Mammary microvascular endothelial cell (primary cell): ENCODE data around the gene FAM209B. TPM values are rescaled to one million over a fixed set of nuclear protein-coding genes. Genes with fewer than 3 reads are reported as not detected.

Experiments used
- total RNA-seq: library from RNA; depleted of rRNA; stranded (reverse); fragments of >200 nt; gene quantifications from 2 replicates; pipeline ENCODE4 v1.2.3, GENCODE V29; 2015

Gene FAM209B, protein sequence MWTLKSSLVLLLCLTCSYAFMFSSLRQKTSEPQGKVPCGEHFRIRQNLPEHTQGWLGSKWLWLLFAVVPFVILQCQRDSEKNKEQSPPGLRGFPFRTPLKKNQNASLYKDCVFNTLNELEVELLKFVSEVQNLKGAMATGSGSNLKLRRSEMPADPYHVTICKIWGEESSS
- total RNA-seq: not detected in 2 replicates

DNA sequence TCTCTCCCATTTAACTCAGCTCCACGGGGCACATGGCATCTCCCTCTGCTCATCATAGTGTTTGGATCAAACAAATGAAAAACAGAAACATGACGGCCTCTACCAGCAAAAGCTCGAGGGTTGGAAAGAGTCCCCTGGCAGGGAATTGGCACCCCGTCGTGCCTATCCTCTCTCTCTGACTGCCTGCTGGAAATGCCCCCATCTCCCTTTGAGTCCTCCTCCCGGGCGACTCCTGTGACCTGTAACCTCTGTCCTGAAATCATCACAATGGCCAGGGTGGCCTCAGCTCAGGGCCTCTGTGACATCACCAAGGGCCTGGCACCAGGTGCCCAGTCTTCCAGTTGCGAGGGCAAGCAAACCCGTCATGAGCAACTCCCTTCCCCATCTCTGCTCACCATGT lies at the start of gene FAM209B:
Gene FAM209B, plus strand, starts transcription at position 301 of the 400 bp plus-strand sequence. Its CDS starts 96 bp downstream, at position 397.

DNA sequence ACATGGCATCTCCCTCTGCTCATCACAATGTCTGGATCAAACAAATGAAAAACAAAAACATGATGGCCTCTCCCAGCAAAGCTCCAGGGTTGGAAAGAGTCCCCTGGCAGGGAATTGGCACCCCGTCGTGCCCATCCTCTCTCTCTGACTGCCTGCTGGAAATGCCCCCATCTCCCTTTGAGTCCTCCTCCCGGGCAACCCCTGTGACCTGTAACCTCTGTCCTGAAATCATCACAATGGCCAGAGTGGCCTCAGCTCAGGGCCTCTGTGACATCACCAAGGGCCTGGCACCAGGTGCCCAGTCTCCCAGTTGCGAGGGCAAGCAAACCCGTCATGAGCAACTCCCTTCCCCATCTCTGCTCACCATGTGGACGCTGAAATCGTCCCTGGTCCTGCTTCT lies 8.6 kb upstream of the FAM209B start, which contains the start of gene FAM209A:
Gene FAM209A, plus strand, starts transcription at position 301 of the 400 bp plus-strand sequence. Its CDS starts 65 bp downstream, at position 366.

Other genes with a start within 250 kb of the FAM209B start
- gene FAM210B, start 174.3 kb upstream of the FAM209B start, total RNA-seq: 40.2 and 45.6 TPM in 2 replicates
- gene AURKA, start 141.0 kb upstream of the FAM209B start, total RNA-seq: 47.2 and 57.6 TPM in 2 replicates
- 28.2 and 29.4 TPM in 2 replicates for gene CSTF1, start 140.6 kb upstream of the FAM209B start, total RNA-seq
- gene CASS4, start 121.0 kb upstream of the FAM209B start, total RNA-seq: not detected in 2 replicates
- gene RTF2, start 64.6 kb upstream of the FAM209B start, total RNA-seq: 64.8 and 65.6 TPM in 2 replicates
- gene FAM209A, start 8.5 kb upstream of the FAM209B start, total RNA-seq: not detected in 2 replicates
- gene TFAP2C, start 96.1 kb downstream of the FAM209B start, total RNA-seq: not detected in 2 replicates